Ascending aorta (tissue), 2 donors: Measurements from ENCODE around the gene B3GNT3. TPM values are rescaled to one million over a fixed set of nuclear protein-coding genes. Genes with fewer than 3 reads are reported as not detected.

ENCODE experiments used
- DNase-seq, 2 donors: peaks; one replicate each; pipeline ENCODE4 v3.0.0-alpha.2; 2019; ENCODE audit warnings: low spot score in 2 of 2
- H3K27ac ChIP-seq, 2 donors: fragments of 200-600 bp; sonication (generic); one replicate each; pipeline ENCODE4 v1.5.1; 2016 to 2017; ENCODE audit warnings: mild to moderate bottlenecking in 1 of 2
- H3K27me3 ChIP-seq: fragments of 200-600 bp; sonication (generic); one replicate; pipeline ENCODE4 v1.5.1; 2017
- H3K36me3 ChIP-seq, 2 donors: fragments of 200-600 bp; sonication (generic); one replicate each; pipeline ENCODE4 v1.5.1; 2016
- H3K4me1 ChIP-seq, 2 donors: fragments of 200-600 bp; sonication (generic); one replicate each; pipeline ENCODE4 v1.5.1; 2016 to 2017; ENCODE audit warnings: mild to moderate bottlenecking in 1 of 2
- H3K4me3 ChIP-seq, 2 donors: fragments of 200-600 bp; sonication (generic); one replicate each; pipeline ENCODE4 v1.5.1; 2016 to 2017; ENCODE audit warnings: mild to moderate bottlenecking in 1 of 2
- H3K9me3 ChIP-seq, 2 donors: fragments of 200-600 bp; sonication (generic); one replicate each; pipeline ENCODE4 v1.5.1; 2016
- intact Hi-C: fragments of 100-400 bp; cut with DNase I; formaldehyde crosslinking; loops from one replicate; pipeline ENCODE4 v1.15.1; 2023
- total RNA-seq: library from RNA; depleted of rRNA; stranded (reverse); fragments of >200 nt; gene quantifications from one replicate; pipeline ENCODE4 v1.1.0, GENCODE V29; 2016
- TF ChIP-seq, protein P1 (sequence below), 3 experiments: fragments of 200-600 bp in 2 of 3; fragments of 450-650 bp in 1 of 3; sonication (generic) in 2 of 3; IDR thresholded peaks; one replicate each; pipeline ENCODE4 v1.5.1; 2016 to 2019; ENCODE audit warnings: antibody characterized with exemption in 3 of 3, mild to moderate bottlenecking in 1 of 3, moderate library complexity in 1 of 3

B3GNT3 gene
- total RNA-seq, 1 donor from 2014 or later = 0.64 TPM

DNA sequence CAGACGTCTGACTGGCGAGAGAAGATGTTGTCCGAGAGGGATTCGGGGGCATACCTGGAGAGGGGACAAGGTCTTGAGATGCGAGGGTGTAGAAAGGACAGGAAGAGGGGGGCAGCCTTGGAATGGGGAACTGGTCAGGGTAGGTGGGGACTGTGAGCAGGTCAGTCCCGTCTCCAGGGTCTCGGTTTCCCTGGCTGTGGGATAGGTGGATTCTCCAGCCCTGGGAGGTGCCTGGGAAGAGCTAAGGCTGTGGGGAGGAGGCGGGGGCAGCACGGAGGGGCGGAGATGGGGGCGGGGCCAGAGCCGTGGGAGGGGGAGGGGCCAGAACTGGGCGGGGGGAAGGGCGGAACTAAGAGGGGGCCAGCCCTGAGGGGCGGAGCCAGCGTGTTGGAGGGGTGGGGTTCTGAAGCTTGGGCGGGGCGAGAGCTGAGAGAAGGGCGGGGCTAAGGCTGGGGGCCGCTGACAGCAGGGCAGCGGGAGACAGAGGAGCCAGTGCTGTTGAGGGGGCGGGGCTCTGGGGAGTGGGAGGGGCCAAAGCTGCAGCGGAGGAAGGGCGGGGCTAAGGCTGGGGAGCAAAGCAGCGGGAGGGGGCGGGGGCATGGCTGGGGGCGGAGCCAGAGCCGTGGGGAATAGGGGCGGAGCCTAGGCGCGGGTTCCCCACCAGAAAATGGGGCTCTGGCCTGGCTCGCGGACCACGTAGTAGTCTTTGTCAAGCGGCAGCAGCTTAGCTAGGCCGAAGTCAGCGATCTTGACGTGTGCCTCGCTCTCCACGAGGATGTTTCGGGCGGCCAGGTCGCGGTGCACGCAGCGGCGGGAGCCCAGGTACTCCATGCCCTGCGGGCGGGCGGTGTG is 35.9 kb downstream of the B3GNT3 start:
- Histone ChIP-seq H3K36me3 (no peaks in the 10 kb centered on the region), H3K9me3 (no peaks in the 10 kb centered on the region), H3K27me3 (no peaks in the 10 kb centered on the region), H3K4me1 (no peaks in the 10 kb centered on the region), H3K4me3 (peak overlapping the region in 1 of 2 donors; percentile 32), H3K27ac (peak overlapping the region in 1 of 2 donors; percentile 33)
- no peak for DNase-seq
- TF ChIP-seq, protein P1, sequence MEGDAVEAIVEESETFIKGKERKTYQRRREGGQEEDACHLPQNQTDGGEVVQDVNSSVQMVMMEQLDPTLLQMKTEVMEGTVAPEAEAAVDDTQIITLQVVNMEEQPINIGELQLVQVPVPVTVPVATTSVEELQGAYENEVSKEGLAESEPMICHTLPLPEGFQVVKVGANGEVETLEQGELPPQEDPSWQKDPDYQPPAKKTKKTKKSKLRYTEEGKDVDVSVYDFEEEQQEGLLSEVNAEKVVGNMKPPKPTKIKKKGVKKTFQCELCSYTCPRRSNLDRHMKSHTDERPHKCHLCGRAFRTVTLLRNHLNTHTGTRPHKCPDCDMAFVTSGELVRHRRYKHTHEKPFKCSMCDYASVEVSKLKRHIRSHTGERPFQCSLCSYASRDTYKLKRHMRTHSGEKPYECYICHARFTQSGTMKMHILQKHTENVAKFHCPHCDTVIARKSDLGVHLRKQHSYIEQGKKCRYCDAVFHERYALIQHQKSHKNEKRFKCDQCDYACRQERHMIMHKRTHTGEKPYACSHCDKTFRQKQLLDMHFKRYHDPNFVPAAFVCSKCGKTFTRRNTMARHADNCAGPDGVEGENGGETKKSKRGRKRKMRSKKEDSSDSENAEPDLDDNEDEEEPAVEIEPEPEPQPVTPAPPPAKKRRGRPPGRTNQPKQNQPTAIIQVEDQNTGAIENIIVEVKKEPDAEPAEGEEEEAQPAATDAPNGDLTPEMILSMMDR (IDR thresholded peaks at IDR 0.05) = no peak
- intact Hi-C loops = no loop called here

DNA sequence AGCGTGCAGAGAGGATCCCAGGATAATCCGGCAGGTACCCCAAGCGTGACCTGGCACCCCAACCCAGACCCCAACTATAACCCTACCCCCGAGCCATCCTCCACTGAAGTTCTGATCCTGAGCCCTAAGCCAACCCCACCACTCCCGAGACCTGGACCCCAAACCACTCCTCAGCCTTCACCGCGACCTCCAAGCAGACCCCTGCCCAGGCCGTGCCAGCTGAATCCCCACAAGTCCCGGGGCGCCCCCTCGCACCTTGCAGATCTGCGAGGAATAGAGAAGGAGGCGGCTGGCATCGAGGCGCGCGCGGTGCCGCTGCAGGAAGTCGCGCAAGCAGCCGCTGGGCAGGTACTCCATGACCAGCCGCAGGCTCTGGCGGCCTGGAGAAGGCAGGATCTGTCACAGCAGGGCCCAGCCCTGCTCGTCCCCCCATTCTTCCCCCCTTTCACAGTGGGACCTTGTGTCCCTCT is 36.5 kb downstream of the B3GNT3 start:
- DNase-seq = no peak
- intact Hi-C loops = no loop called here
- Histone ChIP-seq H3K27me3 (no peaks in the 10 kb centered on the region), H3K36me3 (no peaks in the 10 kb centered on the region), H3K9me3 (no peaks in the 10 kb centered on the region), H3K4me1 (no peaks in the 10 kb centered on the region), H3K4me3 (peak overlapping the region in 1 of 2 donors; percentile 32), H3K27ac (no peak overlapping the region)
- TF ChIP-seq, protein P1 (IDR thresholded peaks at IDR 0.05) = no peak

DNA sequence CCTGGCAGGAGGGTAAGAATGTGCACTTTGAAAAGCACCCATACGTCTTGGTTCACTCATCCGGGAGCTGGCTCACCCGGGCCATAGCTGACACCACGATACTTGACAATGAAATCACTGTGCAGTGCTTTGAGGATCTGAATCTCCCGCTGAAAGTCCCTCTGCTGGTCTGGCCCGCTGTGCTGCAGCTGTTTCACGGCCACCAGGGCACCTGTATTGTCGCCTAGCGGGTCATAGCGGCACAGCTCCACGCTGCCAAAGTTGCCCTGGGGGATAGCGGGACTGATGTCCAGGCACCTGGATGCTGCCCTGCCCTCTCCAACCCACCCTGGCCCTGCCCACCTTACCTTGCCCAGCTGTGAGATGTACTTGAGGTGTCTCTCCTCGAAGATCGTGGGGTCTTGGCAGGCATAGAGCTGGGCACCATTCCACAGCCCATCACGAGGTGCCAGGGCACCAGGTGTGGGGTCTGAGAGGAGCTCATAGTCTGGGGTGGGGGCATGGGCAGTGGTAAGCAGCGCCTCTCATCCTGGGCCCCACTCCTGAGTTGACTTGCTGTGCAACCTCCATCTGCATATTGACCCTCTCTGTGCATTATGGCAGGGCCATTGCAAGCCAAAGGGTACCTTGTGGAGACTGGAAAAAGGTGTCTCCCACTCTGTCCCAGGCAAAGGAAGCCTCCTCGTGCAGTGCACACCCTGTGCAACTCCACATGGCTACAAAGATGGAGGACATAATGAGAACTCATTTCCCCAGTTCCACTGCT is 37.7 kb downstream of the B3GNT3 start:
- Histone ChIP-seq H3K4me3 (no peak overlapping the region), H3K27me3 (no peaks in the 10 kb centered on the region), H3K27ac (no peak overlapping the region), H3K4me1 (no peaks in the 10 kb centered on the region), H3K36me3 (no peaks in the 10 kb centered on the region), H3K9me3 (no peaks in the 10 kb centered on the region)
- DNase-seq = no peak
- TF ChIP-seq, protein P1 (IDR thresholded peaks at IDR 0.05) = no peak
- intact Hi-C loops = no loop called here

DNA sequence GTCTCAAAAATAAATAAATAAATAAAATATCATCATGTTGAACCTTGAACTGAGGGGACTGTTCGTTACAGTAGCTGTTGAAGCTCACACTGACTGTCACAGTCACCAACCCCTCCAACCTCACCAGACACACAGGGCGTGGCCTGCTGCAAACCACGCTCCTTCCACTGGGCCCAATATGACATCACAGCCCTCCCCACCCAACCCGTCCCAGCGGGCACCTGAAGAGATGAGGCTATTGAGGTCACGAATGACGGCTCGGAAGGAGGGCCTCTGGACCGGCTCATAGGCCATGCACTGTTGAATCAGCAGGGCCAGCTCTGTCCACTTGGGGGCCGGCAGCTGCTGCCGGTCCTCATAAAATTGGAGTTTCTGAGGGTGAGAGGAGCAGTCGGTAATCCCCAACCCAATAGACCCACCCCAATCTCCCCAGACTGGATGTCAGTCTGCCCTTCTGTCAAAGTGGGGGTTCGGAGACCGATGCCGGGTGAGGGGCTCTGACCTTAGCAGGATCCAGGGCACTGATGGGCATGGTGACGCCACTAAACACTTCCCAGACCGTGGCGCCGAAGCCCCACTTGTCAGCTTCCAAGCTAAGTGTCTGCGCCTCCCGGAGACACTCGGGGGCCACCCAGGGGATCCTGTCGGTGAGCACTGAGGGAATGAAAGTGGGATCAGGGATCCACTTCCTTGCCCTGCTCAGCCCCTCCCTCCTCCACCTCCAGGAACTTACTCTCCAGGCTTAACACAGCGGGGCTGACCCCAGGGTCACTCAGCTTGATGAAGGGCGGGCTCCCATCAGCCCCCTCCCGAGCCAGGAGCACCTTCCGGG is 39.6 kb downstream of the B3GNT3 start:
- H3K27ac ChIP-seq = no peak overlapping the region
- no peaks in the 10 kb centered on the region for H3K4me1 ChIP-seq
- no peaks in the 10 kb centered on the region for H3K9me3 ChIP-seq
- H3K27me3 ChIP-seq = no peaks in the 10 kb centered on the region
- intact Hi-C loops = no loop called here
- no peaks in the 10 kb centered on the region for H3K36me3 ChIP-seq
- TF ChIP-seq, protein P1 (IDR thresholded peaks at IDR 0.05) = no peak
- no peak overlapping the region for H3K4me3 ChIP-seq
- no peak for DNase-seq
